NOMO-1 (cell line): Measurements from ENCODE around the gene CA5A.
"Not testable (repeated sequence)": the region's sequence is repeated elsewhere in the genome, so short reads cannot be mapped to it uniquely, and the experiment has no call there.

ENCODE experiments used
- DNase-seq, 2 experiments: peaks; one replicate each; lab custom pipeline; 2025; ENCODE audit not compliant: unreplicated experiment in 2 of 2; lab: John Stamatoyannopoulos, UW

The CA5A gene

DNA sequence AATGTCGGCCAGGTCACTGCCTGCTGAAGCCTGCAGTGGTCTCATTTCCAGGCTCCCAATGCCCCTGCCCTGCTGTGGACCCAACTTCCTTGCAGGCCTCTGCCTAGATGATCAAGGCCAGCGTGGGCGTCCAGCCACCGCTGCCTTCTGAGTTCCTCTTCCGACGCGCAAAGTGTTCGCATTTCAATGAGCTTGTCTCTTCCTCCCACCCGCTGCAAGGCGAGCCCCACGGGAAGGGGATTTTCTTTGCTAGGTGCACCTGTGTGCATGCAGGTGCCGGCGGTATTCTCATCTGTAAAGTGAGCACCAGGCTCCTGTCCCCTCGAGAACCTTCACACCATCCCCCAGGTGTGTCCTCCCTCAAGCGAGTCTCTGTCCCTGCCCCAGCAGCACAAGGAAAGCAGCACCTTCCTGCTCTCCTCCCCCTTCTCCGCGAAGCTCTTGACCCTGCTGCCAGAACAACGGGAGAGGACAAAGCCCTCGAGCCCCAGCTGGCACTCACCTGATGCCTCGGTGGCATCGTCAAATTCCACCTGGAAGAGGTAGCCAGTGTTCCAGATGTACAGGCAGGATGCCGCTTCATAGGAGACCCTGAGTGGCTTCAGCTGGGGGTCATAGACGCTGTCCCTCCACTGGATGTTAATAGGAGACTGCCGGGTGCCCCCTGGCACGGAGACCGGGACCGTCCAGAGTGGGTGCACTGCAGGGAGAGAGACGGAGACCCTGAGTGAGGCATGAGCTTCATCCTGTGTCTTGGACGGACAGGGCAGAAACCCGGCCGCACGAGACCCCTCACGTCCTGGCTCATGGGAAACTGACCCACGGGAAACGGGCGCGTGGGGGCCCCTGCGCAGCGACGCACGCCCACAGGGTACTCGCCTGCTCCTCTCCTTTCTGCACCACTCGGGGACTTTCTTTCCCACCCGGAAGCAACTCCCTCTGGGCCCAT lies 9.8 kb downstream of the CA5A start:
- no peak for DNase-seq

DNA sequence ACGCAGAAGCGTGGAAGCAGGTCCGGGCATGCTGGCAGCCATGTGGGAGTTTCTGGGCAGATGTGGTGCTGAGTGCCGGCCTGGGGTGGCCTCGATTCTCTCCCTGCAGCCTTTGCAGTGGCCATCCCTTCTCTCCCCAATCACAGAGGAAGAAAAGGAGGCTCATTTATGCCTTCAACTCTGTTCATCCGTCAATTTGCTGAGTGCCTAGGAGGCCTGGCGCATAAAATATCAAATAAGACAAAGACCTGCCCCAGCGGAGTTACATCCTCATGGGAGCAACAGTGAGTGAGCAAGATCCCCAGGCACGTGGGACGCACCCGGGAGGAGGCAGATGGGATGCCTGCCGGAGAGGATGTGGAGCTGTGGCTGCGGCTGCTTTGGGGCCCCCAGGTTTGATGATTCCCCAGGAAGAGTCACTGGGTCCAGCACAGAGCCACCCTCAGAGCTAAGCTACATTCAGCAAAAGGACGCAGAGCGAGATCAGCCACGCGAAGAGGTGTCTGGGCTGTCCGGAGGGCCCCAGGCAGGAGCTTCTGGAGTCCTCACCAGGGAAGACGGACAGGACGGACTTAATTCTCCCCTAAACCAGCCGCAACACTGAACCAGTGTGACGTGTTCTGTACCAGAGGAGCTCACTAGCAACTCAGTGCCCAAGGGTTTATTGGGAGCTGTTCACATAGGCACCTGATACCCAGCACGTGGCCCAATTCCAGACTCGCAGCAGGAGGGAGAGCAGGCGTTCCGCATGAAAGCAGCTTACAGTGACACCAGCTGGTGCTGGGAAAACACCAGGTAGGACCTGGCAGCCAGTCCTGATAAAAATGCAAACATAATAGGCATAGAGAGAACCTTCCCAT lies 11.3 kb downstream of the CA5A start:
- no peak for DNase-seq

DNA sequence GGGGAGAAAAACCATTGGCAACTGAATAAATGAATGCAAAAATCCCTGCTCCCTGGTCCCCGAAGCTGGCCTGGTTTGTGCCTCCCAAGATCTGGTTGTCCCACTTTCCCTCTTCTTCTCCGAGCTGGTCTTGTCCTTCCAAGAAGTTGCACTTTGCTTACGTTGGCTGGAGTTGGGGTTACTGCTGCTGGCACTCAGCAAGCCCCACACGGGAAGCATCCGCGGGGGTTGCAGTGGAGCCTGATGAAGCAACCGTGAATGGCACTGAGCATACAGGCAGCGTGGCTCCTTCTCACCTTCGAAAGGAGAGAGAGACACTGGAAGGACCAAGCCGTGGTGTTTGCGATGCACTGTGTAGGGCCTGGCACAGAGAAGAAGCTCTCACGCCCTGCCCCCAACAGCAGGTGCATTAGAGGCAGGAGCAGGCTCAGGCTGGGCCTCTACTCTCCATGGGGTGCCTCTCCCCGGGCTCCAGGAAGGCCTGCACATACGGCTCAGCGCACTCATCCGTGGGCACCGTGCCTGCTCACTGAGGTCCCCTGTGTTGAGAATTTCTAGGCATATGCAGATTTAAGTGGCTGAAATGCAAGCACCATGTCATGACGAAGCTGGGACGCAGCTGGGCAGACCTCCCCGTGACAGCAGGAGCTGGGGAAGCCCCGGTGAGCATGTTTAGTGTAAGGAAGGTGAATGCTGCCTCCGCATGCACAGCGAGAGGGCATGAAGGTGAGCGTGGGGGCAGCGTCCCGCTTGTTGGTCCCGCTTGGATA lies 12.1 kb downstream of the CA5A start:
- no peak for DNase-seq

DNA sequence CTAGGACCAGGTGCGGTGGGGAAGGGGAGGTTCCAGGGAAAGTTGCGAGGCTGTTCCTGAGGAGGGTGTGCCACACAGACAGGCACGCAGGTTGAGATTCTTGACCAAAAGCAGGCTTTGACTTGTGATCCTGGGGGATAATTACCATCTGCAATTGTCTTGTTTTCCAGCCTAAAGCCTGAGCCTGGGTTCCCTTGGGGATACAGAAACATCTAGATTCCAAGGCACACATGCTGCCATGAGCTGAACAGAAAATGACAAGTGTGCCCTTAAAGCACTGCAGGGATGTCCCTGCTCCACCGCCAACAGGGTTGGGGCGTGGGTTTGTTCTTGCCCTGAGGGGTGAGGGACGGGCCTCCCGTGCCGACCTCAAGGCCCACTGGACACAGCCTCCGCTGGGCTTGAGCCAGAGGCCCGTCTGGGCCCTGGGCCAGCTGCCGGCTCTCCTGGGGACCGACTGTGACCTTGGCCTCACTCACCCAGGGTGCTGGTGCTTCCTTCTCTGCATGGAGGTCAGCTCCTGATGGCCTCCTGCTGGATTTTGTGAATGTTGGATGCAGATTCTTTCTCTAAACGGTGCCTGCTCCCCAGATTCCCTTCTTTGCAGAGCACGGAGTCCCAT lies 14.0 kb downstream of the CA5A start:
- no peak for DNase-seq

DNA sequence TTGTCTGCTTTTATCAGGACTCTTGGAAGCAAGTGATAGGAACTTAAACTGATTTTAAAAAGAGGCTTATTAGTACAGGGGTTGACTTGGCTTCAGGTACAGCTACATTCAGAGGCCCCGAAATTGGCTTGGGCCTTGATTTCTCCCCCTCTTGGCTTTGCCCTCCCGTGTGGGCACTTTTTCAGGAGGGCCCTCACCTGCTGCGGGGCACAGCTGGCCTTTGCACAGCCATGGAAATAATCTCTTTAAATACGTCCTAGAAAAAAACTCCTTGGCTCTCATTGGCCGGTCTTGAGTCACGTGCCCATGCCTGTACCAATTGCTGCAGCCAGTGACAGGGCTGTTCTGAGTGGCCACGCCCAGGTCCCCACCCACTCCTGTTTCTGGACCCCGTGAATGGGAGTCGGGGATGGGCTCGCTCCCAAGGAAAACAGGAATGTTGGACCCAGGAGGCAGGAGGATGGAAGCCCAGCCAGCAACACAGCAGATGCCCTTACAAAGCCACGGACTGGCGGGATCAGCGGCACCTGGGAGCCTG lies 15.0 kb downstream of the CA5A start:
- DNase-seq, result no peak

DNA sequence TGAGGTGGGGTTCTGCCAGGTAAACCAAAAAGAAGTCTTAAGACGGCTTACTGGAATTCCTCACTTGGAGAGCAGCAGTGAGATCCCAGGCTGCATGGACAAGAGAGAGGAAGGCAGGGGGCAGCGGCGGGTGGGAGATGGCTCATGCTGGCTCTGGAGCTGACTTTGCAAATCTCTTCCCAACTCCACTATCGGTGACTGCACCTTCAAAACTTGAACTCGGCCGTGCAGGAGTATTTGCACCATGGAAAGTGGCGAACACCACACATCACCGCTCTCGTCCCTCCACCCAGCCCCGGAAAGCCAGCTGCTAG lies 16.7 kb downstream of the CA5A start:
- DNase-seq, result no peak

DNA sequence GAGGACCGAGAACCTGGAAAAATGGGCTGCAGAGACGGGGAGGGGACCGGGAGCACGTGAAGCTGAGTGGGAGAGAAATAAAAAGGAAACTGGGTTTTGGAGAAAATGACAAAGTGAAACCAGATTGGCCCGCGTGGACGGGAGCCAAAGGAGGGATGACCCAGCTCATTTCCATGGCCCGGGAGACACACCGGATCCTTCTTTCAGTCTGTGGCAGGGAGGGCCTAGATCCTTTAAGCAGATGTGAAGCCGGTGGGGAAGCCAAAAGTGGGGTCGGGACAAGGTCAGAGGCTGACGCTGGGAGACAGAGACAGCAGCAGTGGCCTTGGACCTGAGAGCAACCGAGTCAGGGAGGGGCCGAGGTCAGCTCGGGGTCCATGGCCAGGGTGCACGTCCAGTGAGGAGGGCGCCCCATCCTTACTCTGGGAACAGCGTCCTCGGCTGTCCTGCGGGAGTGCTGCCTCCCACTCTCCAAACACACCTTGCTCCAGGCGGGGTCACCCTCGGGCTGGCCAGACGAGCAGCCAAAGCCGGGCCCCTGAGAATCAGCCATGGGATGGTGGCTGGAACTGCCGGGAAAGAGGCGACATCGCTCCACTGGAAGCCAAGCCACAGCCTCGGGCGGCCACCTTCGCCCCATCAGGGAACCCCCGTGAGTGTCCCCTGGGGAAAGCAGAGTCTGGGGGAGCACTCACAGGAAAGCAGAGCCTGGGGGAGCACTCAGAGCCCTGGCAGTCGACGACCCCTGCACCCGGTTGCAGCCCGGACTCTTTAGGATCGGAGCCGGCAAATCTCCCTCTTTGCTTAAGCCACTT lies 17.3 kb downstream of the CA5A start:
- no peak for DNase-seq

DNA sequence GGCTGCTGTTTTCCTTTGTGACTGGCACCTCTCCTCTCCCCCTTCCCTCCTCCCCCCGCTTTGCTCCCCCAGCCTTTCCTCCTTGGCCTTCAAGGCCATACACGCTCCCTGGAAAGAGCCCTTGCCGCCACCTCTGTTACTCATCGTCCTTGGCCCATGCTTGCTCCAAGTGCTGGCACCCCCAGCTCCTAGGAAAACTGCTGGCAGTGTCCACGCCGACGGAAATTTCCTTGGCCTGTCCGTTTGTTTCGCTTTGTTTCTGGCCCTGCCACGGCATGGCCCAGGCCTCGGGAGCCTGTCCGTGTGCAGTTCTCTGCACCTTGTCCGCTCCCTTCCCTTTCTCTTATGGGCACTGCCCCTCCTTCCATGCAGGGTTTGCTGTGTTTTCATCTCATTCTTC lies 18.0 kb downstream of the CA5A start:
- no peak for DNase-seq

DNA sequence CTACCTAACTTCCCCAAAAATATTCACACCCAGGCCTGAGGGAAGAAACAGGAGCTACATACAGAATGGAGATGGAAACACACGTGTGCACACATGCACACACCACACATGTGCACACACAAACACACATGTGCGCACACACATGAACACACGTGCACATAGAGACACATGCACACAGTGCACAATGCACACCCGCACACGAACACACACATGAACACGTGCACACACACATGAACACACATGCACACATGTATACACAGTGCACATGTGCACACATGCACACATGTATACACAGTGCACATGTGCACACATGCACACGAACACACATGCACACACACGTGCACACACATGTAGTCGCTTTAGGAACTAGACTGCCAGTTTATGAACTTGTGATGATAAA lies 18.8 kb downstream of the CA5A start:
- DNase-seq, result no peak

DNA sequence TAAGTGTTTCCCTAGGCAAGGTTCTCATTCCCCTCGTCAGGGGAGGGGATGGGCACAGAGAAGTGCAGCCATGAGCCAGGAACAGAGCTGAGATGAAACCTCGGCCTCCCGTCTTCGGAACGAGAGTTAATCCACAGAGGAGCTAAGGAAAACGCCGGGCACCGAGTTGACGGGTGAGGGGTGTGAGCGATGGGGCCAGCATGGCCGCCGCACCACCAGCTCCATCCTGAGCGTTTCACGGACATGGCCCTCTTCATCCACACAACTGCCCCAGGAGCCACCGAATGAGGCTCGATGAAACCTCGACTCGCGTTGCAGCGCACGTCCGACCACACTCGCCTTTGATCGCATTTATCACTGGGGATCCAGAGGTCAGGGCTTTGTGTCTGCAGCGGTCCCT lies 21.5 kb downstream of the CA5A start:
- no peak for DNase-seq

DNA sequence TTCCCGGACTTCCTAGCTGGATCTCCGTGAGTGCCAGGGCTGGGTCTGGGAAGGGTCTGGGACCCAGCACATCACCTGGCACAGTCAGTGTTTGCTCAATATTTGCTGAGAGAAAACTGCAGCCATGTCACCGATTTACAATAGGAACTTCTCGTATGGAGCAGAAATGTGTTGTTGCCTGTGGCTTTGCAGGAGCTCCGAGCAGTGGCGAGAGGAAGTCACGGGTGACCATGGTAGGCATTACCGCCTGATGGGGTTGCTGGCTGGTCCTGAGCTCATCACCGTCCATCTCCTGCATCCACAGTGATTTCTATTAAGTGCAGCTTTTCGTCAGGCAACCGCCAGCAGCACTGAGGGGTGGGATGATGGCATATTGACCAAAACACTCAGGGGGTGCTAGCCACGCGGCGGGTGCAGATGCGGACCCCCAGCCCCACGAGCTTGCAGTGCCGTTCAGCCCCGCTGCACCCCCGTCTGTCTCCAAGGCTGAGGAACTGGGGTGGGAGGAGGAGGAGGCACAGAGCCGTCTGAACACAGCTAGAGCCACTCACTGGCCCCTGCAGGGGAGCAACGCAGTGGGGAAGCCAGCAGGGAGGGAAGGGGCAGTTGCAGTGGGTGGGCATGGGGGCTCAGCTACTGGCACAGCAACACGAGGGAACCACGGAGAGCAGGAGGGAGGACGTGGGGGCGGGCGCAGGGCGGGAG lies 22.2 kb downstream of the CA5A start:
- not testable (repeated sequence) for DNase-seq

DNA sequence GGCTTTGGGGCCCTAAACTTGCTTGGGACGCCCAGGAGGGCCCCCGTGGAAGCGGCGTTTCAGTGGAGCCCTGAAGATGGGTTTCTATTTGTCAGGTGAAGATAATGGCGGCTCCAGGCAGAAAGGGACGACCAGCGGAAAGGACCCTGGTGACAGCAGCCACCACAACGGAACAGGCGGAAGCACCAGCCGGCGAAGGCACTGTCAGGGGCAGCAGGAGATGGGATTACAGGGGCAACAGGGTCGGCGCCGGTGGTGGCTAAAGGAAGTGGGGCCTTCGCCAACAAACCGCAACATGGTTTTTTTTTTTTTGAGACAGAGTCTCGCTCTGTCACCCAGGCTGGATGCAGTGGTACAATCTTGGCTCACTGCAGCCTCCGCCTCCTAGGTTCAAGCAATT lies 23.6 kb downstream of the CA5A start:
- DNase-seq, result not testable (repeated sequence)

DNA sequence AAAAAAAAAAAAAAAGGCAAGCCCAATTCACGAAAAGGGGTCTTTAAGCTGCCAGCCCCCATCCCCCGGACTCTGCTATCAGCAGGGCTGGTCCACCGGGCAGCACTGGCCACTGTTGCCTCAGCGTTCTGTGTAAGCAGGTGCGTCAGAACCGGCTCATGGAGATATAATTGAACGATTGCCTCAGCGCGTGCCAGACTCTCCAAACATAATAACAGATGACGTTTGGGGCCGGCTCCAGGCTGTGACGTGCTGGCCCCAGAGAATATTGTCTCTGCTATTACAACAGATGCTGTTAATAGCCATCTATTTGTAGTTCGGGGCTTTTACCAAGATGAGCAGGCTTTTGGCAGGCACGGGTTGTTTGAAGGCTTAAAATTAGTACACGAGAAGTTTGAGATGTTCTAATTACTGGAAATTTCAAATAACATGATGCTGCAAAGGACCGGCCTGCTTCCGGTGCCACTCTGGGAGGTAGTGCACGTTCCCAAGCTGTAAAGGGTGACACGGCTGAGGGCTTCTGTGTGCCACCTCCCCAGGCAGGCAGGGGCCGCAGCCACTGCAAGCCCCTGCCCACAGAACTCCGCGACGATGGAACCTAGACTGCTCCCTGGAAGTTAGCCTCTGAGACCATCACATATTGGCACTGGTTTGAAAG lies 25.1 kb downstream of the CA5A start:
- DNase-seq, result not testable (repeated sequence)

DNA sequence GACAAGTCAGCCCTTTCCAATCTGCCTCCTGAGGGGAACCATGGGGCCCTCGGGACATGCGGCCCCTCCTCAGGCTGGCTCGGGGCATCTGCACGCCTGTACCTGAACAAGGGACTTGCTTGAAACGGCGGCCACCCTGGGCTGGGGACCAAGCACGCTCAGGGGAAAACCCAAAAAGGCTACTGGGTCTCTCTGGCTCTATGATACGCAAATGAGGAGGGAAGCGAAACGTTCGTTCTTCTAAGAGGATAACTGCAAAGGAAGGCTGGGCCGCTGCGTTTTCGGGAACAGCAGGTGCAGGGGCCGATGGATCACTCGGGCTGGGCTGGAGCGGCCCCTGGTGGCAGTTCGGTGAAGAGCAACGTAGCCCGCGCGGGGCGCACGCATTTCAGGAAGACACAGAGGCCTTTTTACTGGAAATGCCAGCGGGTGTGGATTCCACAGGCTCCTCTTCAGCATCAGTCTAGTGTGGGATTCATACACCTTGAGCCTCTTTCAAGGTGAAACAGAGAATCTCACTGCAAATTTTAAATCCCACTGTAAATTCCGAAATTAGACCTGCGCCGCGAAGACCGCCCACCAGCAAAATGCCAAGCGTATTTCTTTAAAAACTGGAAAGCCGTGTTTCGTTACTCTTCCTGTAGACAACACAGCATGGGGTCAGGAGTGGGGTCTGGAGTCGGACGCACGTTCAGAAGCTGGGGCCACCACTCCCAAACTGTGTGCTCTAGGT lies 27.0 kb downstream of the CA5A start:
- peak; percentile 42 to 65 for DNase-seq

DNA sequence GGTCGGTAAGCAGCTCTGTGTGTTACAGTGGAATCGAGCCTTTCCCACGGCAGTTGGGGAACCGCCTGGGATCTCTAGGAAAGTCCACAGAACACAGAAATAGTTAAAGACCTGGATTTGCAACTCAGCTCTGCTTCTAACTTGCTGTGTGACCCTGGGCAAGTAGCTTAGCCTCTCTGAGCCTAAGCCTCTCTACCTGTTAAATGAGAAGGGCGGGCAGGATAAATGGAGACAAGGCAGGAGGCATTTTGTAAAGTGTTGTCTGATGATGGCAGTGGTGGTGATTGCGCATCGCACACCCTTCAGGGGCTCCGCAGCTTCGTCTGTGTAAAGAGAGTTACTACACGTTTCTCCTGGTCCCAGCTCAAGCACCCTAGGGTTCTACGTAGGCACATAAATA lies 28.2 kb downstream of the CA5A start:
- not testable (repeated sequence) for DNase-seq

DNA sequence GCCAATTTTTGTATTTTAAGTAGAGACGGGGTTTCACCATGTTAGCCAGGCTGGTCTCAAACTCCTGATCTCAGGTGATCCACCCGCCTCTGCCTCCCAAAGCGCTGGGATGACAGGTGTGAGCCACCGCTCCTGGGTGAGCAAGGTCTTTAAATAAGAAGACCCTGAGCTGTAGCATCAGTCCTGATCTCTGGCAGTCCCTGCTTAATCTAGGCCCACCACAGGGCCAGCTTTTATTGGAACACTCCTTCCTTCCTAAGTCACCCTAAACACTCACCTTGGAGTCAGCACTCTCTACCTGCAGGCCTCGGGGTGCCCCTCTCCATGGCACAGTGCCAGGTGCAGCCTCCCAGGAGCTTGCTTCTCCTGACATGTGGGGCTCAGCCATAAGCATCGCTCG lies 30.8 kb downstream of the CA5A start:
- DNase-seq, result not testable (repeated sequence)

DNA sequence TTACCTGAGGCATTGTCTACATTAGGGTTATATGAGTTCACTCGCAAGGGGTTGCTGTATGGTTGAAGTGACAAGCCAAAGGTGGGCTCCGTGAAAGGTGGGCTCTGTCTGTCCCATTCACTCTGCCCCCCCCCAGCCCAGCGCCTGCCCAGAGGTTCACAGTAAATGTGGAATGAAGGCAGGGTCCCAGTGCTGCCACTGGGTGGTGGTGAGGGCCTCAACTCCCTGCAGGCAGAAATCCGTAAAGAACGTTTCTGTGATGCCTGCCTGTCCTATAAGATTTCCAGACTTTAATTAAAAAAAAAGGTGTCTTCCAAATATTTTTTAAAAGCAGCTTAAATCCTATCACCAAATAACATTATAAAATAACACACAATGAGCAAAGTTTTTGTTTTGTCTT lies 31.4 kb downstream of the CA5A start:
- not testable (repeated sequence) for DNase-seq

DNA sequence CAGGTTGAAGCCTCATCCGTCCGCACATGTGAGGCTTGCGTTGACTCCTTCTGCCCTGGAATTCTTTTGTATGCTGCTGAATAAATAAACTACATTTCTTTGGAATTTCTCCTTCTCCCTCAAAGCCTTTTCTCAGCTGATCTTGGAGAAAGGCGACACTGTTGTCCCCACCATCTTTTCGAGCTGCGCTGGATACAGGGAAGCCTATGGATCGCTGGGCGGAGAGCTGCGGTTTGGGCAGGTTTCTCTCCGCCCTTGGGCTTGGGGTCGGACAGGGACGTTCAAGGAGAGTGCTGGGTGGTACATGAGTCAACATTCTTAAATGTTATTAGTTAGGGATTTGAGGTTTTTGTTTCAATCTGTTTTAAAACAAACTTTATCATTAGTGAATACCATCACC lies 35.8 kb downstream of the CA5A start:
- not testable (repeated sequence) for DNase-seq
